HCT116 (cell line): Measurements from ENCODE around the gene ZBTB42. TPM values are rescaled to one million over a fixed set of nuclear protein-coding genes. Genes with fewer than 3 reads are reported as not detected.

Experiments used
- ATAC-seq: fragments of 200-7000 bp; cut with Tn5 transposase; 2 replicates; pipeline ENCODE4 v1.9.1; 2020; ENCODE audit warnings: mild to moderate bottlenecking, moderate library complexity
- BruUV-seq: library from RNA; stranded (reverse); fragments of 400-500 nt; replicated peaks from 2 replicates; lab custom pipeline; 2021; lab: Mats Ljungman, UMichigan
- CTCF ChIA-PET: fragments of 300-600 bp; sonication (Branson Sonifier 250); formaldehyde crosslinking; loops from one replicate; lab custom pipeline; 2021; ENCODE audit warnings: antibody characterized with exemption; lab: Charles Lee
- POLR2A ChIA-PET: fragments of 300-600, 350-600 bp; sonication (Branson Sonifier 250); formaldehyde crosslinking; loops from one replicate; lab custom pipeline; 2021; ENCODE audit warnings: antibody characterized with exemption; lab: Charles Lee
- RAD21 ChIA-PET, 2 experiments: fragments of 300-600 bp; sonication (Branson Sonifier 250); formaldehyde crosslinking; loops; one replicate each; lab custom pipeline; 2023; ENCODE audit warnings: low total read pairs in 2 of 2; ENCODE audit not compliant: uncharacterized antibody in 2 of 2, unreplicated experiment in 2 of 2, low non-redundant PET in 1 of 2; lab: Charles Lee
- DNase-seq: peaks from one replicate; pipeline ENCODE4 v3.0.0-alpha.2; 2010; ENCODE audit warnings: low read depth, low spot score
- H2AFZ ChIP-seq: fragments of 200-600 bp; shearing (Covaris generic), sonication (generic); 2 replicates; pipeline ENCODE4 v1.6.1; 2017; ENCODE audit warnings: low read depth, mixed run types, mixed read lengths, antibody characterized with exemption, low read length; ENCODE audit not compliant: poor library complexity, severe bottlenecking
- H3K27ac ChIP-seq: 2 replicates; pipeline ENCODE4 v1.5.1; 2012; ENCODE audit warnings: low read depth, low read length
- H3K27me3 ChIP-seq: fragments of 200-600 bp; sonication (generic); 2 replicates; pipeline ENCODE4 v1.6.1; 2016; ENCODE audit warnings: mixed run types, low read length, mixed read lengths; ENCODE audit not compliant: insufficient read depth
- H3K36me3 ChIP-seq, 2 experiments: fragments of 200-500 bp in 1 of 2; fragments of 200-600 bp in 1 of 2; sonication (Bioruptor generic) in 1 of 2; sonication (generic) in 1 of 2; 2 replicates each; pipeline versions ENCODE4 v1.5.1 to v1.6.1; 2014 to 2016; ENCODE audit warnings: low read length in 2 of 2, inconsistent platforms in 1 of 2, mixed read lengths in 1 of 2, mixed run types in 1 of 2; ENCODE audit not compliant: insufficient read depth in 2 of 2, control insufficient read depth in 1 of 2
- H3K4me1 ChIP-seq, 2 experiments: fragments of 200-600 bp in 1 of 2; sonication (generic) in 1 of 2; 2 replicates each; pipeline versions ENCODE4 v1.5.1 to v1.6.1; 2012 to 2017; ENCODE audit warnings: low read length in 2 of 2, inconsistent platforms in 1 of 2, mild to moderate bottlenecking in 1 of 2, mixed read lengths in 1 of 2, mixed run types in 1 of 2, moderate library complexity in 1 of 2; ENCODE audit not compliant: insufficient read depth in 2 of 2, control insufficient read depth in 1 of 2
- H3K4me2 ChIP-seq: fragments of 200-600 bp; sonication (generic); 2 replicates; pipeline ENCODE4 v1.6.1; 2017; ENCODE audit warnings: mixed run types, low read length, mixed read lengths
- H3K4me3 ChIP-seq, 2 experiments: fragments of 200-600 bp in 1 of 2; sonication (generic) in 1 of 2; replicated peaks in 1 of 2; 2 replicates each; pipeline ENCODE4 v1.5.1; 2011 to 2016; ENCODE audit warnings: low read length in 2 of 2, control low read depth in 1 of 2, low read depth in 1 of 2, mild to moderate bottlenecking in 1 of 2, mixed read lengths in 1 of 2, mixed run types in 1 of 2
- H3K79me2 ChIP-seq: fragments of 200-600 bp; sonication (generic); 2 replicates; pipeline ENCODE4 v1.6.1; 2017; ENCODE audit warnings: mild to moderate bottlenecking, mixed run types, low read length, moderate library complexity, mixed read lengths; ENCODE audit not compliant: insufficient read depth
- H3K9ac ChIP-seq: fragments of 200-600 bp; sonication (generic); 2 replicates; pipeline ENCODE4 v1.6.1; 2016; ENCODE audit warnings: low read length, mixed read lengths
- H3K9me2 ChIP-seq: fragments of 200-600 bp; sonication (generic), shearing (Covaris generic); 2 replicates; pipeline ENCODE4 v1.6.1; 2017; ENCODE audit warnings: mixed run types, mild to moderate bottlenecking, moderate library complexity; ENCODE audit not compliant: insufficient read depth
- H3K9me3 ChIP-seq, 2 experiments: fragments of 200-500 bp in 1 of 2; fragments of 200-600 bp in 1 of 2; sonication (Bioruptor generic) in 1 of 2; sonication (generic) in 1 of 2; 2 replicates each; pipeline ENCODE4 v1.6.1; 2014 to 2017; ENCODE audit warnings: low read length in 2 of 2, mixed read lengths in 2 of 2, inconsistent platforms in 1 of 2, low read depth in 1 of 2, mild to moderate bottlenecking in 1 of 2, mixed run types in 1 of 2, moderate library complexity in 1 of 2; ENCODE audit not compliant: control insufficient read depth in 1 of 2, insufficient read depth in 1 of 2
- H4K20me1 ChIP-seq: fragments of 200-600 bp; sonication (generic), shearing (Covaris generic); 2 replicates; pipeline ENCODE4 v1.6.1; 2017; ENCODE audit warnings: mixed run types, mild to moderate bottlenecking, moderate library complexity; ENCODE audit not compliant: insufficient read depth
- ATF3 ChIP-seq: IDR thresholded peaks from 2 replicates; pipeline ENCODE4 v1.6.1; 2012
- ELF1 ChIP-seq: IDR thresholded peaks from 2 replicates; pipeline ENCODE4 v1.6.1; 2012; ENCODE audit warnings: low read depth, borderline replicate concordance
- EZH2phosphoT487 ChIP-seq: fragments of 200-600 bp; IDR thresholded peaks from 2 replicates; pipeline ENCODE4 v1.6.1; 2018; ENCODE audit warnings: antibody characterized with exemption, borderline replicate concordance
- FOSL1 ChIP-seq: IDR thresholded peaks from 2 replicates; pipeline ENCODE4 v1.6.1; 2012; ENCODE audit warnings: low read depth
- MAX ChIP-seq: IDR thresholded peaks from 2 replicates; pipeline ENCODE4 v1.6.1; 2012
- TCF7L2 ChIP-seq: IDR thresholded peaks from 2 replicates; pipeline ENCODE4 v1.7.0; 2011; ENCODE audit warnings: borderline replicate concordance, inconsistent platforms; ENCODE audit not compliant: insufficient read depth, insufficient read length; ENCODE audit errors: extremely low read depth
- ZBTB33 ChIP-seq: IDR thresholded peaks from 2 replicates; pipeline ENCODE4 v1.6.1; 2011; ENCODE audit warnings: mild to moderate bottlenecking, low read length, moderate library complexity; ENCODE audit not compliant: insufficient replicate concordance; ENCODE audit errors: extremely low read depth
- ZFX ChIP-seq: fragments of 450-650 bp; IDR thresholded peaks from 2 replicates; pipeline ENCODE4 v1.6.1; 2017
- intact Hi-C: fragments of 100-400 bp; cut with micrococcal nuclease; formaldehyde crosslinking; loops from 2 replicates; pipeline ENCODE4 v1.10.0; 2022
- total RNA-seq: library from RNA; stranded (reverse); gene quantifications from one replicate; pipeline ENCODE4 v1.2.1, GENCODE V29; 2021; ENCODE audit not compliant: unreplicated experiment

ZBTB42 gene
- total RNA-seq, 1 experiment from 2014 or later, result 4.4 TPM

GRCh38 chr14:104753528-104754212 lies 47.2 kb upstream of the ZBTB42 start:
- Histone ChIP-seq H3K4me2 (peak overlapping the region; percentile 99), H3K27ac (peak overlapping the region; percentile 90), H3K36me3 (peaks cover 14 to 21% of the 10 kb centered on the region in 2 experiments; a peak in 3 of 4 replicates), H3K9ac (peak overlapping the region; percentile 100), H3K27me3 (no peaks in the 10 kb centered on the region), H4K20me1 (no peaks in the 10 kb centered on the region), H3K9me3 (no peaks in the 10 kb centered on the region), H3K4me3 (peak overlapping the region; percentile 97 to 99), H3K9me2 (no peaks in the 10 kb centered on the region), H3K4me1 (peaks cover 23 to 34% of the 10 kb centered on the region in 2 experiments), H2AFZ (no peak overlapping the region), H3K79me2 (peaks cover 53% of the 10 kb centered on the region)
- ChIA-PET POLR2A (interaction anchor here (0.6 to 1.6 kb wide), 5 partner anchors 13 to 219 kb away, joined by 3 to 7 read pairs (median 4); no protein-coding TSS in a partner anchor), CTCF (interaction anchor here (1.1 to 1.8 kb wide), 5 partner anchors 13 to 292 kb away, joined by 5 to 11 read pairs (median 6); no protein-coding TSS in a partner anchor), RAD21 (no interaction called here)
- intact Hi-C loops, result no loop called here
- DNase-seq (no peak), ATAC-seq (no peak)
- TF ChIP-seq ZFX (peak; percentile 54; the same call in 1 of the 2 replicates), FOSL1 (no peak)
- TSS peak; percentile 61 for BruUV-seq

- POLR2A ChIA-PET, result interaction anchor here (1.6 kb wide), 1 partner anchor 12 kb away, joined by 3 read pairs; no protein-coding TSS in a partner anchor
- intact Hi-C loops, result no loop called here
- no peaks in the 10 kb centered on the region for H4K20me1 ChIP-seq
- peak overlapping the region; percentile 90 for H3K27ac ChIP-seq
- H3K9me2 ChIP-seq, result no peaks in the 10 kb centered on the region
- no peaks in the 10 kb centered on the region for H3K9me3 ChIP-seq
- H3K27me3 ChIP-seq, result no peaks in the 10 kb centered on the region
- H3K4me3 ChIP-seq, result peak overlapping the region; percentile 97 to 99
- H3K36me3 ChIP-seq, result peaks cover 19 to 21% of the 10 kb centered on the region in 2 experiments; a peak in 3 of 4 replicates
- RAD21 ChIA-PET, result no interaction called here
- H3K9ac ChIP-seq, result peak overlapping the region; percentile 100
- H3K4me1 ChIP-seq, result peaks cover 19 to 28% of the 10 kb centered on the region in 2 experiments
- DNase-seq (no peak), ATAC-seq (no peak)
- CTCF ChIA-PET, result interaction anchor here (1.0 kb wide), 1 partner anchor 14 kb away, joined by 3 read pairs; no protein-coding TSS in a partner anchor
- peaks cover 53% of the 10 kb centered on the region for H3K79me2 ChIP-seq
- TF ChIP-seq ZBTB33, result no peak
- no peak for TF ChIP-seq ATF3
- no peak for TF ChIP-seq MAX
- TF ChIP-seq EZH2phosphoT487, result no peak
- no peak for TF ChIP-seq TCF7L2
- TF ChIP-seq ELF1, result no peak
- H2AFZ ChIP-seq, result no peak overlapping the region
- no TSS peak for BruUV-seq
- peak overlapping the region; percentile 99 for H3K4me2 ChIP-seq
Measured at GRCh38 chr14:104754213-104754851, 46.6 kb upstream of the ZBTB42 start.
